B cell (primary cell): Measurements from ENCODE around the gene EN1. TPM values are rescaled to one million over a fixed set of nuclear protein-coding genes. Genes with fewer than 3 reads are reported as not detected.

Experiments used
- ATAC-seq: fragments of 200-7000 bp; cut with Tn5 transposase; one replicate; pipeline ENCODE4 v1.10.0; 2021; ENCODE audit warnings: low read depth, mild to moderate bottlenecking, moderate number of reproducible peaks, moderate library complexity
- CTCF ChIA-PET: fragments of 350-600 bp; sonication (Branson Sonifier 250); formaldehyde crosslinking; loops from one replicate; lab custom pipeline; 2021; ENCODE audit warnings: antibody characterized with exemption, inconsistent platforms; lab: Charles Lee
- POLR2A ChIA-PET: fragments of 350-600 bp; sonication (Branson Sonifier 250); formaldehyde crosslinking; loops from one replicate; lab custom pipeline; 2021; ENCODE audit warnings: antibody characterized with exemption; lab: Charles Lee
- DNase-seq: peaks from one replicate; pipeline ENCODE4 v3.0.0; 2013
- H2AFZ ChIP-seq: 2 replicates; pipeline ENCODE4 v1.6.1; 2012; ENCODE audit warnings: mild to moderate bottlenecking, low read depth, low read length; ENCODE audit not compliant: insufficient read depth, poor library complexity, severe bottlenecking
- H3K27ac ChIP-seq, 2 donors: 1 replicate in 1 of 2; 2 replicates in 1 of 2; pipeline ENCODE4 v1.5.1; 2012 to 2013; ENCODE audit warnings: low read length in 2 of 2, mild to moderate bottlenecking in 2 of 2, moderate library complexity in 1 of 2
- H3K27me3 ChIP-seq, 4 experiments: fragments of 200-600 bp in 1 of 4; sonication (generic) in 1 of 4; replicated peaks in 1 of 4; 1 replicate in 2 of 4; 2 replicates in 2 of 4; pipeline versions ENCODE4 v1.6.1 to v1.7.0; 2013 to 2016; ENCODE audit warnings: low read length in 3 of 4, mild to moderate bottlenecking in 2 of 4, mixed read lengths in 1 of 4, moderate library complexity in 1 of 4; ENCODE audit not compliant: insufficient read depth in 4 of 4, control insufficient read depth in 3 of 4; ENCODE audit errors: control extremely low read depth in 1 of 4
- H3K36me3 ChIP-seq, 2 experiments: replicated peaks in 1 of 2; 1 replicate in 1 of 2; 2 replicates in 1 of 2; pipeline versions ENCODE4 v1.6.1 to v1.7.1; 2013; ENCODE audit warnings: low read length in 1 of 2; ENCODE audit not compliant: insufficient read depth in 2 of 2, control insufficient read depth in 1 of 2; ENCODE audit errors: control extremely low read depth in 1 of 2, extremely low read depth in 1 of 2
- H3K4me1 ChIP-seq, 2 donors: fragments of 200-600 bp in 1 of 2; sonication (generic) in 1 of 2; 1 replicate in 1 of 2; 2 replicates in 1 of 2; pipeline versions ENCODE4 v1.5.1 to v1.6.1; 2013 to 2017; ENCODE audit warnings: low read length in 2 of 2; ENCODE audit not compliant: control insufficient read depth in 2 of 2, insufficient read depth in 2 of 2
- H3K4me2 ChIP-seq: replicated peaks from 2 replicates; pipeline ENCODE3; 2012; ENCODE audit warnings: mild to moderate bottlenecking, low read depth, low read length; ENCODE audit not compliant: poor library complexity, severe bottlenecking
- H3K4me3 ChIP-seq, 5 experiments: fragments of 200-600 bp in 1 of 5; sonication (generic) in 1 of 5; 1 replicate in 3 of 5; 2 replicates in 2 of 5; pipeline versions ENCODE4 v1.5.1 to v1.7.0; 2011 to 2016; ENCODE audit warnings: low read length in 4 of 5, mild to moderate bottlenecking in 4 of 5, low read depth in 2 of 5, control low read depth in 1 of 5, moderate library complexity in 1 of 5; ENCODE audit not compliant: insufficient read depth in 1 of 5; ENCODE audit errors: control extremely low read depth in 1 of 5, extremely low read depth in 1 of 5
- H3K79me2 ChIP-seq: fragments of 200-600 bp; sonication (generic); one replicate; pipeline ENCODE4 v1.6.0; 2016; ENCODE audit warnings: low read length; ENCODE audit not compliant: control insufficient read depth, insufficient read depth
- H3K9ac ChIP-seq: fragments of 200-600 bp; sonication (generic); 2 replicates; pipeline ENCODE4 v1.6.1; 2017; ENCODE audit warnings: mild to moderate bottlenecking, low read length, moderate library complexity
- H3K9me3 ChIP-seq, 3 donors: one replicate each; pipeline versions ENCODE4 v1.6.1 to v1.7.1; 2013; ENCODE audit warnings: low read length in 2 of 3; ENCODE audit not compliant: control insufficient read depth in 2 of 3, insufficient read depth in 1 of 3; ENCODE audit errors: control extremely low read depth in 1 of 3
- H4K20me1 ChIP-seq: 2 replicates; pipeline ENCODE4 v1.6.0; 2012; ENCODE audit warnings: mild to moderate bottlenecking, low read length; ENCODE audit not compliant: insufficient read depth, control insufficient read depth, poor library complexity, severe bottlenecking
- H3K27ac Mint-ChIP-seq: one replicate; pipeline ENCODE4 v1.8.0; 2021; ENCODE audit warnings: mixed read lengths
- H3K27me3 Mint-ChIP-seq: one replicate; pipeline ENCODE4 v1.8.0; 2021; ENCODE audit warnings: mixed read lengths
- H3K4me1 Mint-ChIP-seq: one replicate; pipeline ENCODE4 v1.8.0; 2021; ENCODE audit warnings: mixed read lengths
- H3K4me3 Mint-ChIP-seq: one replicate; pipeline ENCODE4 v1.8.0; 2021; ENCODE audit warnings: mixed read lengths
- H3K9me3 Mint-ChIP-seq: one replicate; pipeline ENCODE4 v1.8.0; 2022; ENCODE audit warnings: mixed read lengths; ENCODE audit not compliant: insufficient read depth
- EZH2 ChIP-seq: IDR thresholded peaks from 2 replicates; pipeline ENCODE4 v1.6.1; 2012; ENCODE audit warnings: borderline replicate concordance, low read depth, mild to moderate bottlenecking, moderate library complexity, low read length; ENCODE audit not compliant: insufficient read depth, poor library complexity, severe bottlenecking
- WGBS: methylation state at CpG from one replicate; pipeline ENCODE4 v1.1.5; 2013; ENCODE audit warnings: missing lambda C conversion rate; ENCODE audit not compliant: insufficient coverage; 5-methylcytosine and 5-hydroxymethylcytosine counted together
- intact Hi-C: fragments of 100-400 bp; cut with micrococcal nuclease; formaldehyde crosslinking; loops from one replicate; pipeline ENCODE4 v1.10.0; 2022
- polyA plus RNA-seq: library from polyadenylated mRNA; depleted of rRNA; stranded (reverse); fragments of >200 nt; gene quantifications from 2 replicates; pipeline ENCODE4 v1.2.3, GENCODE V29; 2012
- total RNA-seq, 2 donors: library from RNA; stranded (reverse); fragments of 120-200 nt in 1 of 2; gene quantifications; 1 replicate in 1 of 2; 2 replicates in 1 of 2; pipeline versions ENCODE4 v1.2.3 to v1.2.4, GENCODE V29; 2013 to 2022
- TF ChIP-seq, protein P1 (sequence below): fragments of 200-600 bp; IDR thresholded peaks from one replicate; pipeline ENCODE4 v1.8.0; 2022; ENCODE audit warnings: antibody characterized with exemption, mild to moderate bottlenecking

The EN1 gene
- total and polyA plus RNA-seq, 2 donors (not counting 1 experiment from before 2014, with no cell fraction given): not detected

DNA sequence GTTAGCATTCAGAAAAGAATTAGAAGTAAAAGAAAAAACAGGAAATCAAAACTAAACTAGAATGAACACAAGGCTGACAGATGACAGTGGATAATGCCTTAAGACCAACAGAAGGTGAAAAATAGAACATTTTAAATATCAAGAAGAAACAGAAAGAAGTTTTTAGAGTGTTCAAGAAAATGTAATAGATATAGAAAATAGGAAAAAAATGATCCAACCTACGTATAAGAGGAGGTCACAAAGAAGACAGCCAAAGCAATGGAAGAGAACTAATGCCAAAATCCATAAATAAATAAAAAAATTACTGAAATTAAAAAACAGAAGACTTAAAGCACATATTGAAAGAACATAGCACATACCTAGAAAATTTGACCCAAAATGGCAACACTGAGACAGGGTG is 42.5 kb upstream of the EN1 start:
- Histone ChIP-seq H3K9me3 (peaks cover 3 to 6% (median 3%) of the 10 kb centered on the region in 3 donors), H3K4me3 (no peak overlapping the region), H3K27me3 (no peaks in the 10 kb centered on the region), H3K4me1 (no peaks in the 10 kb centered on the region), H3K27ac (no peak overlapping the region), H2AFZ (no peak overlapping the region), H3K36me3 (no peaks in the 10 kb centered on the region), H4K20me1 (no peaks in the 10 kb centered on the region), H3K79me2 (no peaks in the 10 kb centered on the region), H3K4me2 (no peak overlapping the region), H3K9ac (no peak overlapping the region)
- no peak for ATAC-seq
- Mint-ChIP-seq H3K9me3 (peaks cover 6% of the 10 kb centered on the region), H3K4me3 (no peak overlapping the region), H3K27ac (no peak overlapping the region), H3K4me1 (no peaks in the 10 kb centered on the region), H3K27me3 (peaks cover 5% of the 10 kb centered on the region)
- POLR2A ChIA-PET: no interaction called here
- CTCF ChIA-PET: no interaction called here
- DNase-seq: no peak
- intact Hi-C loops: no loop called here
- TF ChIP-seq, protein P1, sequence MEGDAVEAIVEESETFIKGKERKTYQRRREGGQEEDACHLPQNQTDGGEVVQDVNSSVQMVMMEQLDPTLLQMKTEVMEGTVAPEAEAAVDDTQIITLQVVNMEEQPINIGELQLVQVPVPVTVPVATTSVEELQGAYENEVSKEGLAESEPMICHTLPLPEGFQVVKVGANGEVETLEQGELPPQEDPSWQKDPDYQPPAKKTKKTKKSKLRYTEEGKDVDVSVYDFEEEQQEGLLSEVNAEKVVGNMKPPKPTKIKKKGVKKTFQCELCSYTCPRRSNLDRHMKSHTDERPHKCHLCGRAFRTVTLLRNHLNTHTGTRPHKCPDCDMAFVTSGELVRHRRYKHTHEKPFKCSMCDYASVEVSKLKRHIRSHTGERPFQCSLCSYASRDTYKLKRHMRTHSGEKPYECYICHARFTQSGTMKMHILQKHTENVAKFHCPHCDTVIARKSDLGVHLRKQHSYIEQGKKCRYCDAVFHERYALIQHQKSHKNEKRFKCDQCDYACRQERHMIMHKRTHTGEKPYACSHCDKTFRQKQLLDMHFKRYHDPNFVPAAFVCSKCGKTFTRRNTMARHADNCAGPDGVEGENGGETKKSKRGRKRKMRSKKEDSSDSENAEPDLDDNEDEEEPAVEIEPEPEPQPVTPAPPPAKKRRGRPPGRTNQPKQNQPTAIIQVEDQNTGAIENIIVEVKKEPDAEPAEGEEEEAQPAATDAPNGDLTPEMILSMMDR: no peak
- TF ChIP-seq EZH2: no peak
- no CpG with 5 or more reads among the region's 1 CpG for WGBS

DNA sequence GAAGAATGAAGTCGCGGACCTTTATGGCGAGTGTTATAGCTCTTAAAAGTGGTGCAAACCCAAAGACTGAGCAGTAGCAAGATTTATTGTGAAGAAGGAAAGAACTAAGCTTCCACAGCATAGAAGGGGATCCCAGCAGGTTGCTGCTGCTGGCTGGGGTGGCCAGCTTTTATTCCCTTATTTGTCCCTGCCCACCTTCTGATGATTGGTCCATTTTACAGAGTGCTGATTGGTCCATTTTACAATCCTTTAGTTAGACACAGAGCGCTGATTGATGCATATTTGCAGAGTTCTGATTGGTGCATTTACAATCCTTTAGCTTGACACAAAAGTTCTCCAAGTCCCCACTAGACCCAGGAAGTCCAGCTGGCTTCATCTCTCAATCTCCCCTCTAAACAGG is 36.3 kb upstream of the EN1 start:
- no peak for TF ChIP-seq EZH2
- TF ChIP-seq, protein P1: no peak
- no peak overlapping the region for H3K27ac Mint-ChIP-seq
- no peak overlapping the region for H3K4me3 Mint-ChIP-seq
- H3K27me3 Mint-ChIP-seq: peaks cover 24% of the 10 kb centered on the region
- Histone ChIP-seq H3K36me3 (no peaks in the 10 kb centered on the region), H4K20me1 (no peaks in the 10 kb centered on the region), H3K79me2 (no peaks in the 10 kb centered on the region), H3K9ac (no peak overlapping the region), H3K4me3 (no peak overlapping the region), H3K9me3 (no peaks in the 10 kb centered on the region), H3K27ac (no peak overlapping the region), H3K27me3 (peaks cover 0 to 26% (median 3%) of the 10 kb centered on the region in 4 experiments), H3K4me1 (peaks cover 5 to 8% of the 10 kb centered on the region in 2 donors), H3K4me2 (no peak overlapping the region), H2AFZ (no peak overlapping the region)
- no peak for ATAC-seq
- WGBS: 100% methylated on average over 3 of the region's 4 CpGs
- peaks cover 8% of the 10 kb centered on the region for H3K4me1 Mint-ChIP-seq
- ChIA-PET POLR2A (no interaction called here), CTCF (interaction anchor here (1.1 to 3.4 kb wide), 3 partner anchors 19 to 382 kb away, joined by 3 to 27 read pairs (median 3); no protein-coding TSS in a partner anchor)
- intact Hi-C loops: no loop called here
- no peaks in the 10 kb centered on the region for H3K9me3 Mint-ChIP-seq
- DNase-seq: no peak
